HEK293 (cell line): ENCODE measurements around the gene SCNN1A.
A peak's percentile ranks its signal among the peaks of the same experiment; 100 is the strongest.

Experiments
- CTCF ChIA-PET: fragments of 350-600 bp; formaldehyde crosslinking; extraction: SDS; loops from one replicate; lab custom pipeline; 2021; ENCODE audit warnings: antibody characterized with exemption; lab: Yijun Ruan, JAX
- POLR2A ChIA-PET: fragments of 300-600 bp; formaldehyde crosslinking; extraction: SDS; loops from one replicate; lab custom pipeline; 2020; ENCODE audit warnings: antibody characterized with exemption, inconsistent platforms; lab: Yijun Ruan, JAX
- H3K27ac ChIP-seq: fragments of 200-500 bp; sonication (Bioruptor generic); 2 replicates; pipeline ENCODE4 v1.5.1; 2014; ENCODE audit warnings: low read depth, low read length, control low read depth, inconsistent platforms; ENCODE audit errors: extremely low read depth
- H3K36me3 ChIP-seq, 2 experiments: fragments of 200-500 bp in 1 of 2; sonication (Bioruptor generic) in 1 of 2; 1 replicate in 1 of 2; 2 replicates in 1 of 2; pipeline ENCODE4 v1.5.1; 2014 to 2017; ENCODE audit warnings: inconsistent platforms in 2 of 2, low read length in 2 of 2; ENCODE audit not compliant: control insufficient read depth in 2 of 2, insufficient read depth in 1 of 2
- H3K4me1 ChIP-seq: fragments of 200-500 bp; sonication (Bioruptor generic); 2 replicates; pipeline ENCODE4 v1.5.1; 2014; ENCODE audit warnings: mild to moderate bottlenecking, low read length, inconsistent platforms; ENCODE audit not compliant: control insufficient read depth, insufficient read depth
- H3K4me3 ChIP-seq: 2 replicates; pipeline ENCODE4 v1.5.1; 2011; ENCODE audit warnings: low read depth, mild to moderate bottlenecking, control low read depth, low read length, moderate library complexity
- H3K9me3 ChIP-seq: fragments of 200-500 bp; sonication (Bioruptor generic); 2 replicates; pipeline ENCODE4 v1.5.1; 2014; ENCODE audit warnings: low read depth, low read length, inconsistent platforms; ENCODE audit not compliant: control insufficient read depth, insufficient read depth
- AEBP2 ChIP-seq: fragments of 450-650 bp; formaldehyde crosslinking; IDR thresholded peaks from 2 replicates; pipeline ENCODE4 v1.5.1; 2016; ENCODE audit warnings: missing biosample characterization, missing genetic modification characterization, borderline replicate concordance
- FEZF1 ChIP-seq: fragments of 450-650 bp; formaldehyde crosslinking; IDR thresholded peaks from 2 replicates; pipeline ENCODE4 v1.5.1; 2016; ENCODE audit warnings: missing biosample characterization, missing genetic modification characterization
- GLI2 ChIP-seq: fragments of 450-650 bp; formaldehyde crosslinking; IDR thresholded peaks from 2 replicates; pipeline ENCODE4; 2017; ENCODE audit warnings: missing biosample characterization, missing genetic modification characterization, low read depth, borderline replicate concordance
- KLF16 ChIP-seq: fragments of 450-650 bp; formaldehyde crosslinking; IDR thresholded peaks from 2 replicates; pipeline ENCODE4 v1.5.1; 2017; ENCODE audit warnings: missing biosample characterization, missing genetic modification characterization
- MYNN ChIP-seq: fragments of 450-650 bp; formaldehyde crosslinking; IDR thresholded peaks from 2 replicates; pipeline ENCODE4 v1.5.1; 2016; ENCODE audit warnings: missing biosample characterization, missing genetic modification characterization, borderline replicate concordance
- SP2 ChIP-seq: fragments of 450-650 bp; formaldehyde crosslinking; IDR thresholded peaks from 2 replicates; pipeline ENCODE4 v1.5.1; 2016; ENCODE audit warnings: missing biosample characterization, missing genetic modification characterization
- ZFP41 ChIP-seq: fragments of 450-650 bp; formaldehyde crosslinking; IDR thresholded peaks from 2 replicates; pipeline ENCODE4 v1.5.1; 2016; ENCODE audit warnings: missing biosample characterization, missing genetic modification characterization, borderline replicate concordance
- ZNF174 ChIP-seq: fragments of 450-650 bp; formaldehyde crosslinking; IDR thresholded peaks from 2 replicates; pipeline ENCODE4 v1.5.0; 2017; ENCODE audit warnings: missing biosample characterization, mild to moderate bottlenecking, missing genetic modification characterization
- ZNF248 ChIP-seq: fragments of 450-650 bp; formaldehyde crosslinking; IDR thresholded peaks from 2 replicates; pipeline ENCODE4 v1.5.1; 2017; ENCODE audit warnings: missing biosample characterization, missing genetic modification characterization
- ZNF292 ChIP-seq: fragments of 450-650 bp; formaldehyde crosslinking; IDR thresholded peaks from 2 replicates; pipeline ENCODE4 v1.5.1; 2016; ENCODE audit warnings: low read depth, missing biosample characterization, missing genetic modification characterization, borderline replicate concordance
- ZNF341 ChIP-seq: fragments of 450-650 bp; formaldehyde crosslinking; IDR thresholded peaks from 2 replicates; pipeline ENCODE4; 2016; ENCODE audit warnings: low read depth, missing biosample characterization, missing genetic modification characterization
- ZNF398 ChIP-seq: fragments of 450-650 bp; formaldehyde crosslinking; IDR thresholded peaks from 2 replicates; pipeline ENCODE4 v1.5.1; 2017; ENCODE audit warnings: missing biosample characterization, missing genetic modification characterization
- ZNF488 ChIP-seq: fragments of 450-650 bp; formaldehyde crosslinking; IDR thresholded peaks from 2 replicates; pipeline ENCODE4 v1.5.1; 2016; ENCODE audit warnings: missing biosample characterization, missing genetic modification characterization
- ZNF521 ChIP-seq: fragments of 450-650 bp; formaldehyde crosslinking; IDR thresholded peaks from 2 replicates; pipeline ENCODE4 v1.5.1; 2017; ENCODE audit warnings: missing biosample characterization, mild to moderate bottlenecking, missing genetic modification characterization
- ZNF600 ChIP-seq: fragments of 450-650 bp; formaldehyde crosslinking; IDR thresholded peaks from 2 replicates; pipeline ENCODE4 v1.5.1; 2016; ENCODE audit warnings: missing biosample characterization, missing genetic modification characterization
- ZNF660 ChIP-seq: fragments of 450-650 bp; IDR thresholded peaks from 2 replicates; pipeline ENCODE4 v1.5.1; 2018; ENCODE audit warnings: missing biosample characterization, mild to moderate bottlenecking, missing genetic modification characterization
- ZNF664 ChIP-seq: fragments of 450-650 bp; formaldehyde crosslinking; IDR thresholded peaks from 2 replicates; pipeline ENCODE4 v1.5.1; 2016; ENCODE audit warnings: missing biosample characterization, missing genetic modification characterization
- ZSCAN30 ChIP-seq: fragments of 450-650 bp; IDR thresholded peaks from 2 replicates; pipeline ENCODE4 v1.5.1; 2018; ENCODE audit warnings: missing biosample characterization, mild to moderate bottlenecking, missing genetic modification characterization, moderate library complexity
- ZSCAN4 ChIP-seq: fragments of 450-650 bp; formaldehyde crosslinking; IDR thresholded peaks from 2 replicates; pipeline ENCODE4 v1.5.1; 2017; ENCODE audit warnings: missing biosample characterization, missing genetic modification characterization
- TF ChIP-seq, protein P1 (sequence below): fragments of 450-650 bp; formaldehyde crosslinking; IDR thresholded peaks from 2 replicates; pipeline ENCODE4 v1.5.1; 2016; ENCODE audit warnings: missing biosample characterization, missing genetic modification characterization

SCNN1A gene

DNA sequence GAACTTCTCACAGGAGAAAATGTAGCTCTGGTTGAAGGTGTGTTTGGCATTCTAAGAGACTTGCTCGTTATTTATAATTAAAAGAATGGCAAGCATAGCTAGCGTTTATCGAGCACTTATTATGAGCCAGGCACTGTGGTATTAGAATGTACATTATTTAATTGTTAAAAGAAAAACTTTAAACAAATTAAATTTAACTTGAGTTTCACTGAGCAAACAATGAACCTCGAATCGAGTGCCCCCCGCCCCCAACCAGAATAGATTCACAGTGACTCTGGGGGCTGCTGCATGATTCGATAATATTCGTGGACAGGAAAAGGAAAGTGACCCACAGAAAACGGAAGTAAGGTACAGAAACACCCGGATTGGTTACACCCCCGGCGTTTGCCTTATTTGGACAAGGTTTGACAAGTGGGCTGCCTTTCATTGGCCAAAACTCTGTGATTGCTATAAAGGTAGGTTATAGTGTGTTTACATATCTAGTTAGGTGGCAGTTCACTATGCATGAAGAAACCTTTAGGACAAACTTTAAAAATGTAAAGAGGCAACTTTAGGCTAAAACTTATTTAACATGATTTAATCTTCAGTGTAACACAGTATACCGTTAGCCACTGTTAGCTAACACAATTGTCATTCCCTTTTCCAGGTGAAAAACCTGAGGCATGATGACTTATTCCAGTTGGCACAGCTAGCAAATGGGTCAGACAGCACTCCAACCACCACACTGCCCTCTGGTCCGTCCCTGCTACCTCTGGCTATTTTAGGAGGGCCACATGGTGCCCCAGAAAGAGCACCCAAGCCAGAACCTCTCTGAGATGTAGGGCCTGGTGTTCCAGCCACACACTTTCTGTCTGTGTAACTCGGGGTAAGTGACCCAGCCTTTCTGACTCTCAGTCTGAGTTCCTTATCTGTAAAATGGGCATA, 7.1 kb downstream of the SCNN1A start:
- ChIA-PET CTCF (interaction anchor here (0.6 to 1.0 kb wide), 8 partner anchors 12 to 459 kb away, joined by 3 to 4 read pairs (median 3); partner anchors contain the start of gene TNFRSF1A), POLR2A (interaction anchor here (0.6 to 1.3 kb wide), 5 partner anchors 32 to 356 kb away, joined by 3 to 6 read pairs (median 5); partner anchors contain the start of genes COPS7A, GAPDH and ZNF384)
- Histone ChIP-seq H3K36me3 (no peaks in the 10 kb centered on the region), H3K27ac (no peak overlapping the region), H3K4me1 (peaks cover 22% of the 10 kb centered on the region), H3K9me3 (no peaks in the 10 kb centered on the region), H3K4me3 (no peak overlapping the region)
- TF ChIP-seq AEBP2 (tag by site-specific recombination): no peak
- peak; percentile 67 for TF ChIP-seq ZNF664 (tag by site-specific recombination)

DNA sequence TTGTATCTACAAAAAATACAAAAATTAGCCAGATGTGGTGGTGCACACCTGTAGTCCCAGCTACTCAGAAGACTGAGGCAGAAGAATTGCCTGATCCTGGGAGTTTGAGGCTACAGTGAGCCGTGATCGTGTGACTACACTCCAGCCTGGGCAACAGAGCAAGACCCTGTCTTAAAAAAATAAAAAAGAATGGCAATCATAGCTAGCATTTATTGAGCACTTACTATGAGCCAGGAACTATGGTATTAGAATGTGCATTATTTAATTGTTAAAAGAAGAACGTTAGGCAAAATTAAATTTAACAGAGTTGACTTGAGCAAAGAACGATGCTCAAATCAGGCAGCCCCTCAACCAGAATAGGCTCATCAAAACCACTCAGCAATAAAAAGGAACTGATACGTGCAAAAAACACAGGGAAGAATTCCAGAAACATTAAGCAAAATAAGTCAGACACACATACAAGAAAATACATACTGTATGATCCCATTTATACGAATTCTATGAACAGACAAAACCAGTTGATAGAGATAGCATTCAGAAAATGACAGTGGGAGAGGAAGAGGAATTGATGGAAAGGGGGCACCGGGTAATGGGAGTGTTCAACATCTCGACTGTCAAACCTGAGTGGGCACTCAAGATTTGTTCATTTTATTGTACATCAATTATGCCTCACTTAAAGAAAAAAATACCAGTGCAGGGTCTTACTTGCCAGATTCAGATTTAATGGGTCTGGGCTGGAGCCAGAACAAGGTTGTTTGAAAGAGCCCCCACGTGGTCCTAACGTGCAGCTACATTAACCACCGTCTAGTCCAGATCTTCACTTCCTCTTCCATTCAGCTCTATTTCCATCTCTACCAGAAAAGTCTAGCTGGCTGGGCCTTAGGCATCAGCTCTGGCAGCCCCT, 8.0 kb downstream of the SCNN1A start:
- Histone ChIP-seq H3K27ac (no peak overlapping the region), H3K36me3 (no peaks in the 10 kb centered on the region), H3K4me3 (no peak overlapping the region), H3K4me1 (peaks cover 17% of the 10 kb centered on the region), H3K9me3 (no peaks in the 10 kb centered on the region)
- ChIA-PET CTCF (interaction anchor here (0.6 to 1.1 kb wide), 11 partner anchors 10 to 460 kb away, joined by 3 to 4 read pairs (median 3); partner anchors contain the start of gene TNFRSF1A), POLR2A (interaction anchor here (0.6 to 1.3 kb wide), 3 partner anchors 31 to 167 kb away, joined by 5 to 6 read pairs (median 5); partner anchors contain the start of gene GAPDH)
- TF ChIP-seq ZFP41 (no peak), ZNF521 (tag by site-specific recombination) (no peak), MYNN (tag by site-specific recombination) (no peak), ZNF398 (tag by site-specific recombination) (no peak), ZNF600 (peak; percentile 49; the same call in 1 of the 2 replicates), KLF16 (tag by site-specific recombination) (no peak), ZNF660 (tag by site-specific recombination) (no peak), ZNF341 (tag by site-specific recombination) (no peak), ZSCAN30 (tag by site-specific recombination) (no peak), ZNF664 (tag by site-specific recombination) (peak; percentile 89), FEZF1 (tag by site-specific recombination) (no peak), ZNF248 (tag by site-specific recombination) (no peak), ZNF292 (tag by site-specific recombination) (no peak), SP2 (tag by site-specific recombination) (no peak), GLI2 (tag by site-specific recombination) (no peak), ZNF488 (tag by site-specific recombination) (no peak), ZSCAN4 (tag by site-specific recombination) (no peak), ZNF174 (no peak)
- TF ChIP-seq, protein P1, sequence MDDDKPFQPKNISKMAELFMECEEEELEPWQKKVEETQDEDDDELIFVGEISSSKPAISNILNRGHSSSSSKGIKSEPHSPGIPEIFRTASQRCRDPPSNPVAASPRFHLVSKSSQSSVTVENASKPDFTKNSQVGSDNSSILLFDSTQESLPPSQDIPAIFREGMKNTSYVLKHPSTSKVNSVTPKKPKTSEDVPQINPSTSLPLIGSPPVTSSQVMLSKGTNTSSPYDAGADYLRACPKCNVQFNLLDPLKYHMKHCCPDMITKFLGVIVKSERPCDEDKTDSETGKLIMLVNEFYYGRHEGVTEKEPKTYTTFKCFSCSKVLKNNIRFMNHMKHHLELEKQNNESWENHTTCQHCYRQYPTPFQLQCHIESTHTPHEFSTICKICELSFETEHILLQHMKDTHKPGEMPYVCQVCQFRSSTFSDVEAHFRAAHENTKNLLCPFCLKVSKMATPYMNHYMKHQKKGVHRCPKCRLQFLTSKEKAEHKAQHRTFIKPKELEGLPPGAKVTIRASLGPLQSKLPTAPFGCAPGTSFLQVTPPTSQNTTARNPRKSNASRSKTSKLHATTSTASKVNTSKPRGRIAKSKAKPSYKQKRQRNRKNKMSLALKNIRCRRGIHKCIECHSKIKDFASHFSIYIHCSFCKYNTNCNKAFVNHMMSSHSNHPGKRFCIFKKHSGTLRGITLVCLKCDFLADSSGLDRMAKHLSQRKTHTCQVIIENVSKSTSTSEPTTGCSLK (tag by site-specific recombination): no peak
